Erythroblast (primary cell): Measurements from ENCODE around the gene TNK1.

ENCODE experiments used
- GATA1 ChIP-seq: IDR thresholded peaks from 2 replicates; pipeline ENCODE4 v1.6.1; 2011; ENCODE audit warnings: low read depth, mild to moderate bottlenecking, control low read depth, low read length, moderate library complexity
- POLR2A ChIP-seq: IDR thresholded peaks from 2 replicates; pipeline ENCODE4 v1.6.1; 2011; ENCODE audit warnings: mild to moderate bottlenecking, low read length

DNA sequence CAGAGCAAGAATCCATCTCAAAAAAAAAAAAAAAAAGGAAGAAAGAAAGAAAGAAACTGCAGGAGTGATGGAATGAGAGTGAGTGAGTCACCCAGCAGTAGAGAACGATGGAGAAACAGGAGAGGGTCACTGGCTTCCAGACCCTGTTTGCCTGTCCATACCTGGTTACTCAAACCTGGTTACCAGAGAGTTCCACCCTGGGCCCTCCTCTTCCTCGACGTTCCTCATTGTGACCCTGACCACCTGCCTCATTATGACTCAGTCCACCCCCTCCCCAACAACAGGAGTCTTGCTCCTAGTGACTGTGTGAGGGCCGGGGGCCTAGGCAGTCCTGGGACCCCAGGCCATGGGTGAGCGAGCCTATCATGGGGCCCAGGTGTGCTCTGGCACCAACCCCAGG, 47.7 kb downstream of the TNK1 start, which contains the start of gene SPEM3:
- TF ChIP-seq POLR2A (no peak), GATA1 (no peak)
